ENCODE measurements around the gene OR5T3.

OR5T3 gene

GRCh38 chr11:56273854-56274253 is 21.8 kb downstream of the OR5T3 start, which contains the start of gene OR5T1:
Gene OR5T1, plus strand, starts transcription at chr11:56274154. Its CDS starts 1,485 bp downstream, at chr11:56275639.
- no peak for TF ChIP-seq ZNF184 (tag by site-specific recombination; IDR thresholded peaks at IDR 0.05)
- no peak for TF ChIP-seq HOXC10 (CRISPR knock-in tag; IDR thresholded peaks at IDR 0.05)
- no peak for TF ChIP-seq SETDB1 (IDR thresholded peaks at IDR 0.05; ENCODE audit: insufficient read length, low read length)
- no peak for TF ChIP-seq KLF9 (tag by site-specific recombination; IDR thresholded peaks at IDR 0.05; ENCODE audit: low read depth)
- H3K4me1 ChIP-seq (ENCODE audit: control insufficient read depth, insufficient read depth, low read length), result no peaks in the 10 kb centered on the region
- no peaks in the 10 kb centered on the region for H3K9me3 ChIP-seq (ENCODE audit: control insufficient read depth, insufficient read depth, low read depth, low read length)
- ChIA-PET CTCF (interaction anchor here (0.6 kb wide), 1 partner anchor 11 kb away, joined by 3 read pairs; no protein-coding TSS in a partner anchor), POLR2A (no interaction called here)
- no peak within 1 kb of the TSS for H3K4me3 ChIP-seq (ENCODE audit: low read depth, low read length)
- H3K36me3 ChIP-seq (ENCODE audit: control insufficient read depth in 2 of 2, insufficient read depth in 1 of 2, low read length in 2 of 2), result no peaks in the 10 kb centered on the region
- no peak within 1 kb of the TSS for H3K27ac ChIP-seq (ENCODE audit: extremely low read depth, low read depth, low read length)

- ChIA-PET POLR2A (no interaction called here), CTCF (no interaction called here)
- Histone ChIP-seq H3K4me3 (ENCODE audit: low read depth, low read length) (no peak within 1 kb of the TSS), H3K27ac (ENCODE audit: extremely low read depth, low read depth, low read length) (no peak within 1 kb of the TSS), H3K9me3 (ENCODE audit: control insufficient read depth, insufficient read depth, low read depth, low read length) (no peaks in the 10 kb centered on the region), H3K36me3 (ENCODE audit: control insufficient read depth in 2 of 2, insufficient read depth in 1 of 2, low read length in 2 of 2) (no peaks in the 10 kb centered on the region), H3K4me1 (ENCODE audit: control insufficient read depth, insufficient read depth, low read length) (no peaks in the 10 kb centered on the region)
- TF ChIP-seq GLIS1 (tag by site-specific recombination; IDR thresholded peaks at IDR 0.05) (no peak), ZNF366 (tag by site-specific recombination; conservative IDR thresholded peaks at IDR 0.05) (no peak), REPIN1 (tag by site-specific recombination; IDR thresholded peaks at IDR 0.05; ENCODE audit: low read depth) (no peak), ZNF169 (tag by site-specific recombination; IDR thresholded peaks at IDR 0.05) (no peak), ZBTB44 (tag by site-specific recombination; IDR thresholded peaks at IDR 0.05) (no peak), TSHZ1 (tag by site-specific recombination; IDR thresholded peaks at IDR 0.05; ENCODE audit: borderline replicate concordance) (no peak), ZNF596 (tag by site-specific recombination; IDR thresholded peaks at IDR 0.05) (no peak), ZNF514 (tag by site-specific recombination; IDR thresholded peaks at IDR 0.05) (no peak), TRIM28 (IDR thresholded peaks at IDR 0.05; ENCODE audit: borderline replicate concordance, low read length) (no peak), ZNF449 (tag by site-specific recombination; IDR thresholded peaks at IDR 0.05) (no peak), ATF2 (tag by site-specific recombination; IDR thresholded peaks at IDR 0.05; ENCODE audit: low read depth) (no peak), ZNF292 (tag by site-specific recombination; IDR thresholded peaks at IDR 0.05; ENCODE audit: borderline replicate concordance, low read depth) (no peak), ZNF26 (tag by site-specific recombination; IDR thresholded peaks at IDR 0.05) (no peak), ZNF560 (tag by site-specific recombination; IDR thresholded peaks at IDR 0.05; ENCODE audit: borderline replicate concordance) (no peak)
These were observed 40.1 kb downstream of the OR5T3 start, which contains the start of gene OR8H1 for GRCh38 chr11:56292154-56292553. Gene OR8H1, minus strand, starts transcription at chr11:56292254. Its CDS starts 1,192 bp downstream, at chr11:56291062.
